Measurements from ENCODE around the gene MARK1.

The MARK1 gene

GRCh38 chr1:220689666-220690065 lies 161.7 kb downstream of the MARK1 start:
- H3K9me3 ChIP-seq (replicated peaks; ENCODE audit: insufficient read depth, low read length) = no peaks in the 10 kb centered on the region
- peak overlapping the region; percentile 68 for H3K4me3 ChIP-seq (ENCODE audit: low read length)
- H3K27me3 ChIP-seq (replicated peaks; ENCODE audit: insufficient read depth, low read length) = peaks cover 7% of the 10 kb centered on the region; the same call in 1 of the 2 replicates
- peaks cover 3% of the 10 kb centered on the region for H3K4me1 ChIP-seq (ENCODE audit: low read length)
- H3K79me2 ChIP-seq (ENCODE audit: low read length) = no peaks in the 10 kb centered on the region
- no peak for DNase-seq
- TF ChIP-seq EZH2phosphoT487 (IDR thresholded peaks at IDR 0.05; ENCODE audit: low read length) (no peak), CTCF (IDR thresholded peaks at IDR 0.05; ENCODE audit: low read length) (no peak), EZH2 (optimal IDR thresholded peaks at IDR 0.05; ENCODE audit: low read depth, low read length) (no peak)
- H2AFZ ChIP-seq (ENCODE audit: low read length) = peak overlapping the region; percentile 60
- no peaks in the 10 kb centered on the region for H4K20me1 ChIP-seq (ENCODE audit: insufficient read depth, low read length)
- no peaks in the 10 kb centered on the region for H3F3A ChIP-seq (ENCODE audit: insufficient read depth, low read length)
- no peaks in the 10 kb centered on the region for H3K36me3 ChIP-seq (replicated peaks; ENCODE audit: insufficient read depth, low read length)
- no peak overlapping the region for H3K9ac ChIP-seq (ENCODE audit: low read length)
- H3K27ac ChIP-seq (ENCODE audit: low read length) = no peak overlapping the region
- H3K4me2 ChIP-seq (ENCODE audit: low read depth, low read length) = peak overlapping the region; percentile 67
- no peaks in the 10 kb centered on the region for H3K9me2 ChIP-seq (replicated peaks; ENCODE audit: insufficient read depth, low read length)

- no peaks in the 10 kb centered on the region for H3K79me2 ChIP-seq (ENCODE audit: low read length)
Measured at GRCh38 chr1:220690140-220691052, 162.5 kb downstream of the MARK1 start, which contains the start of gene C1orf115. Gene C1orf115 (plus strand): TSS chr1:220690363. CDS start chr1:220690403, 40 bp downstream.

DNA sequence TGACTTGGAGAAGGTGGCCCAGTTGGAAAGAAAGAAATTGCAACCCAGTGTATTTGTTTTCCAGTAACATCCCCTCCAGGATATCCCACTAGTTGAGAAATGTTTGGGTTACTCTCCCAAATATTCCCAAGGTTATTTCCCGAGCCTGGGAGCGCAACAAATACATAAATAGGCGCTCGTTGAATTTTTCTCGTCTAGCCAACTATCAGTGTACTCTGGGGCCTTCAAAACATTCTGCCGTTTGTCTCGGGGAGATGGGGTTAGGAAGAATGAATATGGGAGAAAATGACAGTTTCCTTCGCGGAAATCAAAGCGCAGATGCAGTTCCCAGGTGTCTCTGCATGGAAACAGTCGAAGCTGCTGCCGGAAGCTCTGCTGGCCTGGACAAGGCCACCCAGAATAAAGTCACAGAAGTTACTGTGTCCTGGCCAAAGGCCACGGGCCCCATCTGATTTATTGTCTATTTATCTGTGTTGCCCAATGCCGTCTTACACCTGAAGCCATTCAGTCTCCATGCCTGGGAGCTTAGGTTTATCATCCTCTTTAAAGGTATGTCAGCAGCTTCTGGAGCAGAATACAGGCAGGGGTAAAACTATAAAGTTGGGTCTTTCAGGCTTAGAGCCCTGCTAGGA lies 163.2 kb downstream of the MARK1 start:
- no peaks in the 10 kb centered on the region for H3K36me3 ChIP-seq (replicated peaks; ENCODE audit: insufficient read depth, low read length)
- peaks cover 3% of the 10 kb centered on the region for H3K4me1 ChIP-seq (ENCODE audit: low read length)
- no peaks in the 10 kb centered on the region for H3K79me2 ChIP-seq (ENCODE audit: low read length)
- peak overlapping the region; percentile 68; the same call in 1 of the 2 replicates for H3K4me3 ChIP-seq (ENCODE audit: low read length)
- TF ChIP-seq CTCF (IDR thresholded peaks at IDR 0.05; ENCODE audit: low read length) = no peak
- no peak for TF ChIP-seq EZH2phosphoT487 (IDR thresholded peaks at IDR 0.05; ENCODE audit: low read length)
- TF ChIP-seq EZH2 (optimal IDR thresholded peaks at IDR 0.05; ENCODE audit: low read depth, low read length) = no peak
- H3F3A ChIP-seq (ENCODE audit: insufficient read depth, low read length) = no peaks in the 10 kb centered on the region
- 0 out of 2 replicates have a peak overlapping the region, but pooled peaks have one; percentile 72 for H2AFZ ChIP-seq (ENCODE audit: low read length)
- H3K9me2 ChIP-seq (replicated peaks; ENCODE audit: insufficient read depth, low read length) = no peaks in the 10 kb centered on the region
- DNase-seq = no peak
- H3K9ac ChIP-seq (ENCODE audit: low read length) = no peak overlapping the region
- peaks cover 7% of the 10 kb centered on the region; the same call in 1 of the 2 replicates for H3K27me3 ChIP-seq (replicated peaks; ENCODE audit: insufficient read depth, low read length)
- H3K9me3 ChIP-seq (replicated peaks; ENCODE audit: insufficient read depth, low read length) = no peaks in the 10 kb centered on the region
- peak overlapping the region; percentile 67 for H3K4me2 ChIP-seq (ENCODE audit: low read depth, low read length)
- no peak overlapping the region for H3K27ac ChIP-seq (ENCODE audit: low read length)
- no peaks in the 10 kb centered on the region for H4K20me1 ChIP-seq (ENCODE audit: insufficient read depth, low read length)

More at GRCh38 chr1:220690140-220691052, 162.5 kb downstream of the MARK1 start, which contains the start of gene C1orf115:
- Histone ChIP-seq H3K27ac (ENCODE audit: low read length) (no peak within 1 kb of the TSS), H4K20me1 (ENCODE audit: insufficient read depth, low read length) (no peaks in the 10 kb centered on the region), H3K9me3 (replicated peaks; ENCODE audit: insufficient read depth, low read length) (no peaks in the 10 kb centered on the region), H3F3A (ENCODE audit: insufficient read depth, low read length) (no peaks in the 10 kb centered on the region), H2AFZ (ENCODE audit: low read length) (peak within 1 kb of the TSS; percentile 72), H3K36me3 (replicated peaks; ENCODE audit: insufficient read depth, low read length) (no peaks in the 10 kb centered on the region), H3K4me3 (ENCODE audit: low read length) (peak within 1 kb of the TSS; percentile 68), H3K4me2 (ENCODE audit: low read depth, low read length) (peak within 1 kb of the TSS; percentile 67), H3K4me1 (ENCODE audit: low read length) (peaks cover 3% of the 10 kb centered on the region), H3K9ac (ENCODE audit: low read length) (peak within 1 kb of the TSS; percentile 37; the same call in 1 of the 2 replicates), H3K9me2 (replicated peaks; ENCODE audit: insufficient read depth, low read length) (no peaks in the 10 kb centered on the region), H3K27me3 (replicated peaks; ENCODE audit: insufficient read depth, low read length) (peaks cover 7% of the 10 kb centered on the region; the same call in 1 of the 2 replicates)
- DNase-seq = peak; percentile 87
- peak; percentile 99 for TF ChIP-seq CTCF (IDR thresholded peaks at IDR 0.05; ENCODE audit: low read length)
- TF ChIP-seq EZH2phosphoT487 (IDR thresholded peaks at IDR 0.05; ENCODE audit: low read length) = no peak
